PC-3 (cell line): ENCODE data around the gene PLD1.

Experiments used
- CTCF ChIP-seq: fragments of 300-600 bp; sonication (generic); conservative IDR thresholded peaks from 2 replicates; pipeline ENCODE4 v1.5.1; 2017; ENCODE audit warnings: antibody characterized with exemption, low read depth, mild to moderate bottlenecking, low read length
- EZH2 ChIP-seq: fragments of 300-600 bp; sonication (generic); IDR thresholded peaks from one replicate; pipeline ENCODE4 v1.6.1; 2017; ENCODE audit warnings: antibody characterized with exemption, mild to moderate bottlenecking, low read length; ENCODE audit not compliant: unreplicated experiment

DNA sequence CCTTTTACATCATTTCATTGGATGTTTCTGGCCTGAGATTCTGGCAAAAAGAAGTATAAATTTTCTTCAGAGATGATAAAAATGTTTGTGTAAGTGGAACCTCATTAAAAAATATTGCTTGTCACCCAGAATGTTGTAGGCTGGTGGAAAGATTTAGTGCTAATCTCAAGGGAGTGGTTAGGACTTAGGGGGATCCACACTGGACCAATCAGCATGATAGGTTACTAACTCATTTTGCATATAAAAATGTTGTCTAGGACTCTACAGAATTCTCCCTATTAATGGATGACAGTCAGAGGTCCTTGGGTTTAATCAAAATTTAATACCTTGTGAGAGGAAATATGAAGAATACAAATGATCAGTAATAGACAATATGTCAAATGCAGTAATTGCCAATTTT lies 241.5 kb downstream of the PLD1 start:
- TF ChIP-seq EZH2 (no peak), CTCF (no peak)
